Pancreas (tissue), 10 donors: ENCODE data around the gene NSD2. TPM values are rescaled to one million over a fixed set of nuclear protein-coding genes. Genes with fewer than 3 reads are reported as not detected.
A peak's percentile ranks its signal among the peaks of the same experiment; 100 is the strongest.
"Not testable (repeated sequence)": the region's sequence is repeated elsewhere in the genome, so short reads cannot be mapped to it uniquely, and the experiment has no call there.

Source experiments
- ATAC-seq, 4 donors: fragments of 200-7000 bp; cut with Tn5 transposase; one replicate each; pipeline versions ENCODE4 v1.8.0 to v1.9.1; 2020; ENCODE audit warnings: mild to moderate bottlenecking in 4 of 4, moderate library complexity in 4 of 4
- DNase-seq, 6 donors: peaks; one replicate each; pipeline ENCODE4 v3.0.0-alpha.2; 2020
- FAIRE-seq: peaks from 2 replicates; lab custom pipeline; 2012; peaks lifted over from hg19 to GRCh38; lab: Jason Lieb, UNC
- H3K27ac ChIP-seq, 4 donors: fragments of 200-600 bp; sonication (generic); 1 replicate in 3 of 4; 2 replicates in 1 of 4; pipeline versions ENCODE4 v1.5.0 to v1.8.0; 2020
- H3K27me3 ChIP-seq, 4 donors: fragments of 200-600 bp; one replicate each; pipeline ENCODE4 v1.8.0; 2021
- H3K36me3 ChIP-seq, 3 donors: fragments of 200-600 bp; sonication (generic) in 1 of 3; one replicate each; pipeline versions ENCODE4 v1.5.0 to v1.8.0; 2020 to 2021
- H3K4me1 ChIP-seq, 3 donors: fragments of 200-600 bp; one replicate each; pipeline ENCODE4 v1.8.0; 2021
- H3K4me3 ChIP-seq, 4 donors: fragments of 200-600 bp; sonication (generic) in 2 of 4; one replicate each; pipeline versions ENCODE4 v1.5.0 to v1.8.0; 2020 to 2021
- H3K9me3 ChIP-seq, 4 donors: fragments of 200-600 bp; one replicate each; pipeline ENCODE4 v1.8.0; 2021
- CTCF ChIP-seq, 4 donors: fragments of 200-600 bp; sonication (generic) in 3 of 4; IDR thresholded peaks; one replicate each; pipeline versions ENCODE4 v1.5.0 to v1.8.0; 2021; ENCODE audit warnings: antibody characterized with exemption in 4 of 4
- WGBS, 2 donors: extraction: QIAGEN DNeasy Blood & Tissue Kit; methylation state at CpG; one replicate each; pipeline ENCODE4 v1.1.7; 2013; 5-methylcytosine and 5-hydroxymethylcytosine counted together
- intact Hi-C, 3 donors: fragments of 100-400 bp; cut with DNase I; formaldehyde crosslinking; loops; one replicate each; pipeline versions ENCODE4 v1.11.1 to v1.14.2; 2022
- polyA plus RNA-seq, 2 donors: library from polyadenylated mRNA; stranded (reverse); fragments of 200-250 nt; gene quantifications; one replicate each; pipeline ENCODE4 v1.2.3, GENCODE V29; 2013
- total RNA-seq, 6 donors: library from RNA; stranded (reverse); fragmentation: NEBNext Ultra II Directional in 4 of 6; extraction: Animal tissue kit (Norgen Biotek cat#: 25700) in 4 of 6; gene quantifications; one replicate each; pipeline versions ENCODE4 v1.2.1 to v1.2.4, GENCODE V29; 2021 to 2023
- donor health status: healthy with polysubstance abuse.
- donor health status: DM: no; HTN: no; CAD: no; lungs with moderate emphysema.
- donor health status: DM: no; HTN: no; CAD: no.
- donor health status: control.
- donor health status: control.
- donor health status: Bipolar disorder and iron deficiency.
- donor health status: DM: yes; HTN: yes; CAD: no.
- donor health status: DM: no; HTN: no; CAD: no.
- donor health status: DM: no; HTN: no; CAD: no.
- donor health status: DM: yes; HTN: yes; CAD: no.

The NSD2 gene
- total and polyA plus RNA-seq, 8 donors: 11.7 to 36.6 (median 22.4) TPM

GRCh38 chr4:2008921-2009650 is 137.9 kb downstream of the NSD2 start, which contains the start of gene NELFA:
NELFA (minus strand) TSS chr4:2008974; CDS start chr4:2008959, 15 bp downstream.
- no peaks in the 10 kb centered on the region for H3K36me3 ChIP-seq
- H3K27ac ChIP-seq: peak within 1 kb of the TSS; percentile 90 to 99 (median 96)
- 0% methylated on average over 92 to 95 of the region's 95 CpGs for WGBS, 2 donors
- peak within 1 kb of the TSS; percentile 79 to 91 (median 88) for H3K4me3 ChIP-seq
- no peaks in the 10 kb centered on the region for H3K27me3 ChIP-seq
- ATAC-seq: peak; percentile 90 to 96 (median 92)
- intact Hi-C loops: no loop called here
- DNase-seq: peak; percentile 95 to 98 (median 96)
- no peaks in the 10 kb centered on the region for H3K9me3 ChIP-seq
- peaks cover 0 to 15% (median 6%) of the 10 kb centered on the region in 3 donors for H3K4me1 ChIP-seq
- peak in 2 of 4 donors; percentile 31 to 37 for TF ChIP-seq CTCF (IDR thresholded peaks at IDR 0.05)
- FAIRE-seq: no peak

- peak; percentile 63 to 76 (median 69) for ATAC-seq
- no peak for FAIRE-seq
- intact Hi-C loops: no loop called here
- no peaks in the 10 kb centered on the region for H3K9me3 ChIP-seq
- 2% methylated on average over 23 of the region's 23 CpGs for WGBS, 2 donors
- peaks cover 0 to 15% (median 6%) of the 10 kb centered on the region in 3 donors for H3K4me1 ChIP-seq
- H3K36me3 ChIP-seq: no peaks in the 10 kb centered on the region
- peak overlapping the region; percentile 90 to 99 (median 96) for H3K27ac ChIP-seq
- DNase-seq: peak; percentile 65 to 90 (median 82)
- peak overlapping the region; percentile 79 to 91 (median 88) for H3K4me3 ChIP-seq
- peak in 1 of 4 donors; percentile 28 for TF ChIP-seq CTCF (IDR thresholded peaks at IDR 0.05)
- H3K27me3 ChIP-seq: no peaks in the 10 kb centered on the region
Observed at GRCh38 chr4:2009651-2010233, 138.5 kb downstream of the NSD2 start.

GRCh38 chr4:2011583-2011982 is 140.4 kb downstream of the NSD2 start:
- FAIRE-seq: no peak
- DNase-seq: no peak
- Histone ChIP-seq H3K9me3 (no peaks in the 10 kb centered on the region), H3K4me1 (peaks cover 0 to 13% (median 6%) of the 10 kb centered on the region in 3 donors), H3K4me3 (no peak overlapping the region), H3K27ac (no peak overlapping the region), H3K27me3 (no peaks in the 10 kb centered on the region), H3K36me3 (no peaks in the 10 kb centered on the region)
- ATAC-seq: no peak
- 87 to 96% methylated on average over 3 of the region's 3 CpGs for WGBS, 2 donors
- no peak for TF ChIP-seq CTCF (IDR thresholded peaks at IDR 0.05)
- intact Hi-C loops: no loop called here

GRCh38 chr4:2015008-2015407 is 143.8 kb downstream of the NSD2 start:
- DNase-seq: no peak
- TF ChIP-seq CTCF (IDR thresholded peaks at IDR 0.05): no peak
- Histone ChIP-seq H3K4me1 (peaks cover 0 to 7% (median 0%) of the 10 kb centered on the region in 3 donors), H3K36me3 (no peaks in the 10 kb centered on the region), H3K27me3 (no peaks in the 10 kb centered on the region), H3K27ac (no peak overlapping the region), H3K9me3 (no peaks in the 10 kb centered on the region), H3K4me3 (no peak overlapping the region)
- no peak for ATAC-seq
- WGBS, 2 donors: 87 to 94% methylated on average over 4 of the region's 4 CpGs
- intact Hi-C loops: no loop called here
- FAIRE-seq: no peak

GRCh38 chr4:2021358-2022018 is 150.3 kb downstream of the NSD2 start:
- H3K27me3 ChIP-seq, H3K36me3 ChIP-seq, ATAC-seq, H3K9me3 ChIP-seq, H3K4me3 ChIP-seq, H3K4me1 ChIP-seq, H3K27ac ChIP-seq, intact Hi-C loops, DNase-seq: not testable (repeated sequence)
- WGBS, 2 donors: 48 to 51% methylated on average over 15 of the region's 15 CpGs
- peak; percentile 61 for FAIRE-seq
